Spleen (tissue), 11 donors: ENCODE measurements around the gene TOPBP1. TPM values are rescaled to one million over a fixed set of nuclear protein-coding genes. Genes with fewer than 3 reads are reported as not detected.
"Not testable (repeated sequence)": the region's sequence is repeated elsewhere in the genome, so short reads cannot be mapped to it uniquely, and the experiment has no call there.

Experiments used
- DNase-seq: peaks from one replicate; pipeline ENCODE4 v3.0.0-alpha.2; 2020
- H3K27ac ChIP-seq, 8 donors: fragments of 200-600 bp; sonication (generic) in 7 of 8; 1 replicate in 4 of 8; 2 replicates in 4 of 8; pipeline versions ENCODE4 v1.5.0 to v1.8.0; 2016 to 2021; ENCODE audit warnings: inconsistent platforms in 4 of 8, mild to moderate bottlenecking in 4 of 8, moderate library complexity in 1 of 8
- H3K27me3 ChIP-seq, 7 donors: fragments of 200-600 bp; sonication (generic) in 6 of 7; replicated peaks in 1 of 7; 1 replicate in 4 of 7; 2 replicates in 3 of 7; pipeline versions ENCODE4 v1.5.0 to v1.8.0; 2016 to 2021; ENCODE audit warnings: inconsistent platforms in 3 of 7, mild to moderate bottlenecking in 1 of 7
- H3K36me3 ChIP-seq, 6 donors: fragments of 200-600 bp; sonication (generic) in 5 of 6; 1 replicate in 4 of 6; 2 replicates in 2 of 6; pipeline versions ENCODE4 v1.5.0 to v1.8.0; 2016 to 2021; ENCODE audit warnings: inconsistent platforms in 2 of 6
- H3K4me1 ChIP-seq, 6 donors: fragments of 200-600 bp; sonication (generic) in 5 of 6; 1 replicate in 3 of 6; 2 replicates in 3 of 6; pipeline versions ENCODE4 v1.5.0 to v1.8.0; 2016 to 2021; ENCODE audit warnings: inconsistent platforms in 3 of 6
- H3K4me3 ChIP-seq, 8 donors: fragments of 200-600 bp; sonication (generic) in 7 of 8; 1 replicate in 4 of 8; 2 replicates in 4 of 8; pipeline versions ENCODE4 v1.5.0 to v1.8.0; 2016 to 2021; ENCODE audit warnings: inconsistent platforms in 4 of 8, mild to moderate bottlenecking in 4 of 8, moderate library complexity in 2 of 8
- H3K9me3 ChIP-seq, 8 donors: fragments of 200-600 bp; sonication (generic) in 7 of 8; 1 replicate in 4 of 8; 2 replicates in 4 of 8; pipeline versions ENCODE4 v1.5.0 to v1.8.0; 2016 to 2021; ENCODE audit warnings: inconsistent platforms in 4 of 8
- POLR2A ChIP-seq, 3 donors: fragments of 450-650 bp; IDR thresholded peaks; one replicate each; pipeline ENCODE4 v1.5.1; 2017; ENCODE audit warnings: antibody characterized with exemption in 3 of 3, mild to moderate bottlenecking in 1 of 3
- POLR2AphosphoS5 ChIP-seq, 3 donors: sonication (generic); formaldehyde crosslinking; IDR thresholded peaks; one replicate each; pipeline ENCODE4 v1.5.1; 2017; ENCODE audit warnings: antibody characterized with exemption in 3 of 3
- WGBS, 5 donors: extraction: QIAGEN DNeasy Blood & Tissue Kit in 3 of 5; methylation state at CpG; one replicate each; pipeline versions ENCODE4 v1.1.5 to v1.1.7; 2013 to 2018; 5-methylcytosine and 5-hydroxymethylcytosine counted together
- intact Hi-C: fragments of 100-400 bp; cut with DNase I; formaldehyde crosslinking; loops from one replicate; pipeline ENCODE4 v1.15.0; 2023; ENCODE audit warnings: low total_unique reads
- polyA plus RNA-seq, 3 donors: library from polyadenylated mRNA; stranded (reverse); fragments of 200-250 nt; gene quantifications; one replicate each; pipeline ENCODE4 v1.2.1, GENCODE V29; 2013
- total RNA-seq, 7 donors: library from RNA; depleted of rRNA in 3 of 7; stranded (reverse); fragments of >200 nt in 3 of 7; fragmentation: NEBNext Ultra II Directional in 4 of 7; extraction: Animal tissue kit (Norgen Biotek cat#: 25700) in 4 of 7; gene quantifications; one replicate each; pipeline versions ENCODE4 v1.1.0 to v1.2.1, GENCODE V29; 2016 to 2021
- TF ChIP-seq, protein P1 (sequence below), 11 experiments: fragments of 200-600 bp in 7 of 11; fragments of 450-650 bp in 4 of 11; sonication (generic) in 4 of 11; IDR thresholded peaks in 8 of 11; conservative IDR thresholded peaks in 3 of 11; 1 replicate in 7 of 11; 2 replicates in 4 of 11; pipeline versions ENCODE4 v1.4.0 to v1.8.0; 2016 to 2021; ENCODE audit warnings: antibody characterized with exemption in 11 of 11, inconsistent platforms in 4 of 11, mild to moderate bottlenecking in 1 of 11
- donor health status: healthy with polysubstance abuse.
- donor health status: DM: no; HTN: no; CAD: no; lungs with moderate emphysema.
- donor health status: DM: no; HTN: no; CAD: no.
- donor health status: Bipolar disorder and iron deficiency.
- donor health status: healthy.
- donor health status: DM: no; HTN: no; CAD: no.
- donor health status: DM: yes; HTN: yes; CAD: no.

TOPBP1 gene
- total and polyA plus RNA-seq, 10 donors = 11.0 to 61.9 (median 30.7) TPM

DNA sequence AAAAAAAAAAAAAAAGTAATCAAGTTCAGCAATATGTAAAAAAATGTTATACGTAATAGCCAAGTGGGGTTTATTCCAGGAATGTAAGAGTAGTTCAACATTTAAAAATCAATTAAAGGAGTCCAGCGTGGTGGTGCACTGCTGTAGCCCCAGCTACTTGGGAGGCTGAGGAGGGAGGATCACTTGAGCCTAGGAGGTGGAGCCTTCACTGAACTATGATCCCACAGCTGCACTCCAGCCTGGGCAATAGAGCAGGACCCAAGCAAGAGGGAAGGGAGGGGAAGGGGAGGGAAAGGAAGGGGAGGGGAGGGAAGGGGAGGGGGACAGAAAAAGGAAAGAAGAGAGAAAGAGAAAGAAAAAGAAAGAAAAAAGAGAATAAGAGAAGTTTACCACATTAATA lies 10.7 kb upstream of the TOPBP1 start:
- Histone ChIP-seq H3K9me3 (no peaks in the 10 kb centered on the region), H3K27me3 (peaks cover 0 to 68% (median 25%) of the 10 kb centered on the region in 7 donors), H3K4me1 (peaks cover 0 to 11% (median 6%) of the 10 kb centered on the region in 6 donors), H3K27ac (no peak overlapping the region), H3K4me3 (no peak overlapping the region), H3K36me3 (no peaks in the 10 kb centered on the region)
- intact Hi-C loops = no loop called here
- DNase-seq = no peak
- WGBS, 5 donors = 90 to 97% (median 91%) methylated on average over 2 of the region's 2 CpGs
- TF ChIP-seq POLR2A (IDR thresholded peaks at IDR 0.05) = no peak
- TF ChIP-seq, protein P1, sequence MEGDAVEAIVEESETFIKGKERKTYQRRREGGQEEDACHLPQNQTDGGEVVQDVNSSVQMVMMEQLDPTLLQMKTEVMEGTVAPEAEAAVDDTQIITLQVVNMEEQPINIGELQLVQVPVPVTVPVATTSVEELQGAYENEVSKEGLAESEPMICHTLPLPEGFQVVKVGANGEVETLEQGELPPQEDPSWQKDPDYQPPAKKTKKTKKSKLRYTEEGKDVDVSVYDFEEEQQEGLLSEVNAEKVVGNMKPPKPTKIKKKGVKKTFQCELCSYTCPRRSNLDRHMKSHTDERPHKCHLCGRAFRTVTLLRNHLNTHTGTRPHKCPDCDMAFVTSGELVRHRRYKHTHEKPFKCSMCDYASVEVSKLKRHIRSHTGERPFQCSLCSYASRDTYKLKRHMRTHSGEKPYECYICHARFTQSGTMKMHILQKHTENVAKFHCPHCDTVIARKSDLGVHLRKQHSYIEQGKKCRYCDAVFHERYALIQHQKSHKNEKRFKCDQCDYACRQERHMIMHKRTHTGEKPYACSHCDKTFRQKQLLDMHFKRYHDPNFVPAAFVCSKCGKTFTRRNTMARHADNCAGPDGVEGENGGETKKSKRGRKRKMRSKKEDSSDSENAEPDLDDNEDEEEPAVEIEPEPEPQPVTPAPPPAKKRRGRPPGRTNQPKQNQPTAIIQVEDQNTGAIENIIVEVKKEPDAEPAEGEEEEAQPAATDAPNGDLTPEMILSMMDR (IDR thresholded peaks at IDR 0.05 in 8 of 11, conservative IDR thresholded peaks at IDR 0.05 in 3 of 11) = no peak
- no peak for TF ChIP-seq POLR2AphosphoS5 (IDR thresholded peaks at IDR 0.05)

DNA sequence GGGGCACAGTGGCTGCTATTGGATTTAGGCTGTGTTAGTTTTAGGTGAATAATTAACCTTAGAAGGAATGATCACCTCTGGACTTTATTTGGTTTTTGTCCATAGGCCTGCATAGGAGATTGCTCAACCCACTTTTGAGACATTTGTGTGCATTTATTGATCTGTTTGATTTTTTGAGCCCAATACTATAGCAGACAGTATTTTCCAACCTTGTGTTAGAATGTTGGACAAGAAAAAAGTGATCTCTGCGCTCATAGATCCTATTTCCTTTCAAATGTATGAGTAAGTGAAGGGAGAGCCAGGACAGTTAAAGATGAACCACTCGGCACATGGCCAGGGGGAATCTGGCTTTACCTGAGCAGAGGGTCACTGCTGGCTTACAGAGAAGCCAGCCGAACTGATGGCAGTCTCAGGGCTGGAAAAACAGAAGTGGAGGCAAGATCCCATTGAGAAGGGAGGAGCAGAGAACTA lies 8.8 kb upstream of the TOPBP1 start:
- H3K9me3 ChIP-seq = no peaks in the 10 kb centered on the region
- no peak for DNase-seq
- peaks cover 0 to 53% (median 22%) of the 10 kb centered on the region in 7 donors for H3K27me3 ChIP-seq
- no peak overlapping the region for H3K4me3 ChIP-seq
- no peaks in the 10 kb centered on the region for H3K36me3 ChIP-seq
- 70 to 95% (median 90%) methylated on average over 3 of the region's 3 CpGs for WGBS, 5 donors
- no peak overlapping the region for H3K27ac ChIP-seq
- intact Hi-C loops = no loop called here
- peaks cover 0 to 11% (median 6%) of the 10 kb centered on the region in 6 donors for H3K4me1 ChIP-seq
- TF ChIP-seq POLR2A (IDR thresholded peaks at IDR 0.05) (no peak), POLR2AphosphoS5 (IDR thresholded peaks at IDR 0.05) (no peak)
- TF ChIP-seq, protein P1 (IDR thresholded peaks at IDR 0.05 in 8 of 11, conservative IDR thresholded peaks at IDR 0.05 in 3 of 11) = no peak

DNA sequence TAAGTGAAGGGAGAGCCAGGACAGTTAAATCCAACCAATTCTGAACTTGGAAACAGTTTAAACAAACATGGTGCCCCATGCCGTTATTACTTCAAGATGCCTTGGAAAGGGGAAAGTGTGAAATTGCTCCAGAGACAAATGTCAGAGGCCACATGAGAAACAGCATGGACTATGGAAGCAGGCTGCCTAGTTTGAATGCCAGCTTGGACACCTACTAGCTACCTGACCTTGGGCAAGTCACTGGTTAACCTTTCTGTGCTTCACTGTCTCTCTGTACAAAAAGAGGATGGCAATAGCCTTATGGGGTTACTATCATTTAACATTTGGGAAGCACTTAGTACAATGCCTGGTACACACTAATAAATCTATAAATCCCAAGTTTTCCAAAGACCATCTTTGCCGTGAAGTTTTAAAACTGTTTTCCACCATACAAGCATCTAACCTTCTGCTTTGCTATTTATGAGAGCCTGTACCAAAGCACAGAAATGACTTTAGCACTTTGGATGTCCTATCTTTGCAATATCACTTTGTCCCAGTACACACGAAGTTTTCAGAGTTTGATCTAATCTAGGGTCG lies 8.3 kb upstream of the TOPBP1 start:
- Histone ChIP-seq H3K36me3 (no peaks in the 10 kb centered on the region), H3K27ac (no peak overlapping the region), H3K9me3 (no peaks in the 10 kb centered on the region), H3K27me3 (peaks cover 0 to 48% (median 22%) of the 10 kb centered on the region in 7 donors), H3K4me3 (no peak overlapping the region), H3K4me1 (peaks cover 0 to 11% (median 6%) of the 10 kb centered on the region in 6 donors)
- 89 to 97% (median 96%) methylated on average over 4 of the region's 4 CpGs for WGBS, 5 donors
- TF ChIP-seq POLR2AphosphoS5 (IDR thresholded peaks at IDR 0.05) = no peak
- no peak for TF ChIP-seq POLR2A (IDR thresholded peaks at IDR 0.05)
- TF ChIP-seq, protein P1 (IDR thresholded peaks at IDR 0.05 in 8 of 11, conservative IDR thresholded peaks at IDR 0.05 in 3 of 11) = no peak
- intact Hi-C loops = loop anchor here (10.0 kb wide), 1 partner anchor 135 kb away; the partner anchor contains the start of gene SRPRB
- DNase-seq = no peak

DNA sequence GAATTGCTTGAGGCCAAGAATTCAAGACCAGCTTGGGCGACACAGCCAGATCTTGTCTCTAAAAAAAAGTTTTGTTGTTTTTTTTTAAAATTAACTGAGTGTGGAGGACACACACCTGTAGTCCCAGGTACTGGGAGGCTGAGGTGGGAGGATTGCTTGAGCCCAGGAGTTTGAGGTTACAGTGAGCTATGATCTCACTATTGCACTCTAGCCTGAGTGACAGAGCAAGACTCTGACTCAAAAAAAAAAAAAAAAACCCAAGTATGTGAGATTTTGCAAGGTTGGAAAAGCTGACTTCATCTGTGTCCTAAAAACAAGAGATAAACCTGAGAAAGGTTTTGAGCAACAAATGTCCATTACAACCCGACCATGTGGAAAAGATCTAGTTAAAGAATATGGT lies 5.4 kb upstream of the TOPBP1 start:
- Histone ChIP-seq H3K27ac (no peak overlapping the region), H3K4me3 (no peak overlapping the region), H3K9me3 (no peaks in the 10 kb centered on the region), H3K36me3 (no peaks in the 10 kb centered on the region), H3K27me3 (peaks cover 0 to 19% (median 0%) of the 10 kb centered on the region in 7 donors), H3K4me1 (peaks cover 7 to 21% (median 18%) of the 10 kb centered on the region in 6 donors)
- no peak for DNase-seq
- intact Hi-C loops = loop anchor here (10.0 kb wide), 1 partner anchor 138 kb away; the partner anchor contains the start of gene SRPRB
- 88 to 94% (median 92%) methylated on average over 2 of the region's 2 CpGs for WGBS, 5 donors
- no peak for TF ChIP-seq POLR2AphosphoS5 (IDR thresholded peaks at IDR 0.05)
- TF ChIP-seq, protein P1 (IDR thresholded peaks at IDR 0.05 in 8 of 11, conservative IDR thresholded peaks at IDR 0.05 in 3 of 11) = no peak

DNA sequence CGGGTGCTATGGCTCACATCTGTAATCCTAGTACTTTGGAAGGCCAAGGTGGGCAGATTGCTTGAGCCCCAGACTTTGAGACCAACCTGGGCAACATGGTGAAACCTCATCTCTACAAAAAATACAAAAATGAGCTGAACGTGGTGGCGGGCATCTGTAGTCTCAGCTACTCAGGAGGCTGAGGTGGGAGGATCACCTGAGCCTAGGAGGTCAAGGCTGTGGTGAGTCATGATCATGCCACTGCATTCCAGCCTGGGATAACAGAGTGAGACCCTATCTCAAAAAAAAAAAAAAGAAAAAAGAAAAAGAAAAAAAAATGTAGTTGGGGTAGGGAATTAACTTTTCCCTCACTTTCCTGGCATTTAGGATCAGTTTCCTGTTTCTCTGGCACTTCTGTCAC lies 3.4 kb upstream of the TOPBP1 start:
- not testable (repeated sequence) for H3K27ac ChIP-seq, H3K36me3 ChIP-seq, H3K4me3 ChIP-seq, H3K27me3 ChIP-seq, H3K9me3 ChIP-seq, DNase-seq
- peaks cover 17 to 37% (median 32%) of the 10 kb centered on the region in 6 donors for H3K4me1 ChIP-seq
- WGBS, 5 donors = 93 to 97% (median 94%) methylated on average over 3 of the region's 3 CpGs
- intact Hi-C loops = loop anchor here (10.0 kb wide), 1 partner anchor 140 kb away; the partner anchor contains the start of gene SRPRB
